Breast epithelium (tissue), 4 donors: ENCODE results near the gene NLGN4X. TPM values are rescaled to one million over a fixed set of nuclear protein-coding genes. Genes with fewer than 3 reads are reported as not detected.
"Not testable (repeated sequence)": the region's sequence is repeated elsewhere in the genome, so short reads cannot be mapped to it uniquely, and the experiment has no call there.

Experiments
- DNase-seq, 2 donors: peaks; one replicate each; pipeline ENCODE4 v3.0.0-alpha.2; 2019; ENCODE audit warnings: low spot score in 2 of 2
- H3K27ac ChIP-seq, 2 donors: fragments of 200-600 bp; sonication (generic) in 1 of 2; one replicate each; pipeline ENCODE4 v1.5.1; 2016 to 2019; ENCODE audit warnings: mild to moderate bottlenecking in 1 of 2
- H3K27me3 ChIP-seq, 2 donors: fragments of 200-600 bp; sonication (generic) in 1 of 2; one replicate each; pipeline versions ENCODE4 v1.5.1 to v1.6.0; 2017 to 2019; ENCODE audit warnings: control low read depth in 1 of 2, mild to moderate bottlenecking in 1 of 2
- H3K36me3 ChIP-seq: fragments of 200-600 bp; one replicate; pipeline ENCODE4 v1.5.1; 2019
- H3K4me1 ChIP-seq, 2 donors: fragments of 200-600 bp; sonication (generic); one replicate each; pipeline ENCODE4 v1.5.1; 2016 to 2019; ENCODE audit warnings: control low read depth in 1 of 2
- H3K4me3 ChIP-seq, 3 donors: fragments of 200-600 bp; sonication (generic); 1 replicate in 2 of 3; 2 replicates in 1 of 3; pipeline ENCODE4 v1.5.1; 2016 to 2019; ENCODE audit warnings: mild to moderate bottlenecking in 3 of 3, moderate library complexity in 2 of 3
- H3K9me3 ChIP-seq, 2 donors: fragments of 200-600 bp; sonication (generic) in 1 of 2; one replicate each; pipeline ENCODE4 v1.5.1; 2016 to 2019; ENCODE audit warnings: control low read depth in 1 of 2
- CTCF ChIP-seq, 3 donors: fragments of 450-650 bp; IDR thresholded peaks; one replicate each; pipeline ENCODE4 v1.5.1; 2016 to 2017; ENCODE audit warnings: antibody characterized with exemption in 3 of 3, mild to moderate bottlenecking in 3 of 3, moderate library complexity in 3 of 3
- POLR2A ChIP-seq: fragments of 450-650 bp; IDR thresholded peaks from one replicate; pipeline ENCODE4 v1.6.1; 2016; ENCODE audit warnings: antibody characterized with exemption, mild to moderate bottlenecking, moderate library complexity
- POLR2AphosphoS5 ChIP-seq, 3 donors: sonication (generic); formaldehyde crosslinking; IDR thresholded peaks; one replicate each; pipeline ENCODE4 v1.6.1; 2017; ENCODE audit warnings: antibody characterized with exemption in 3 of 3
- intact Hi-C: fragments of 100-400 bp; cut with DNase I; formaldehyde crosslinking; loops from one replicate; pipeline ENCODE4 v1.15.1; 2023; ENCODE audit warnings: low total_unique reads
- total RNA-seq, 3 donors: library from RNA; depleted of rRNA; stranded (reverse); fragments of >200 nt; gene quantifications; one replicate each; pipeline ENCODE4 v1.1.0, GENCODE V29; 2016

The NLGN4X gene
- total RNA-seq, 3 donors from 2014 or later: 0.64 to 8.6 (median 2.0) TPM

- Histone ChIP-seq H3K27me3 (no peaks in the 10 kb centered on the region), H3K27ac (no peak overlapping the region), H3K36me3 (no peaks in the 10 kb centered on the region), H3K4me1 (no peaks in the 10 kb centered on the region), H3K4me3 (no peak overlapping the region), H3K9me3 (peaks cover 0 to 10% of the 10 kb centered on the region in 2 donors)
- no peak for TF ChIP-seq POLR2A
- no peak for TF ChIP-seq POLR2AphosphoS5 (IDR thresholded peaks at IDR 0.05)
- TF ChIP-seq CTCF (IDR thresholded peaks at IDR 0.05): no peak
- intact Hi-C loops: no loop called here
- DNase-seq: no peak
Measured at GRCh38 chrX:5916945-5917344, 311.7 kb downstream of the NLGN4X start.

- TF ChIP-seq POLR2A (no peak), POLR2AphosphoS5 (IDR thresholded peaks at IDR 0.05) (no peak), CTCF (IDR thresholded peaks at IDR 0.05) (no peak)
- H3K27me3 ChIP-seq: no peaks in the 10 kb centered on the region
- no peak overlapping the region for H3K27ac ChIP-seq
- peaks cover 0 to 10% of the 10 kb centered on the region in 2 donors for H3K9me3 ChIP-seq
- intact Hi-C loops: no loop called here
- H3K36me3 ChIP-seq: no peaks in the 10 kb centered on the region
- no peak overlapping the region for H3K4me3 ChIP-seq
- H3K4me1 ChIP-seq: no peaks in the 10 kb centered on the region
- DNase-seq: no peak
Measured at GRCh38 chrX:5915783-5916182, 312.9 kb downstream of the NLGN4X start.

GRCh38 chrX:5907207-5907606 lies 321.5 kb downstream of the NLGN4X start:
- Histone ChIP-seq H3K27ac (no peak overlapping the region), H3K9me3 (peaks cover 0 to 2% of the 10 kb centered on the region in 2 donors), H3K27me3 (no peaks in the 10 kb centered on the region), H3K4me1 (no peaks in the 10 kb centered on the region), H3K4me3 (no peak overlapping the region), H3K36me3 (no peaks in the 10 kb centered on the region)
- TF ChIP-seq POLR2AphosphoS5 (IDR thresholded peaks at IDR 0.05) (no peak), POLR2A (no peak), CTCF (IDR thresholded peaks at IDR 0.05) (no peak)
- intact Hi-C loops: no loop called here
- no peak for DNase-seq

- H3K4me3 ChIP-seq, H3K27ac ChIP-seq, H3K9me3 ChIP-seq, H3K36me3 ChIP-seq, H3K4me1 ChIP-seq, intact Hi-C loops, H3K27me3 ChIP-seq, DNase-seq: not testable (repeated sequence)
Measured at GRCh38 chrX:5903586-5904190, 325.0 kb downstream of the NLGN4X start.

GRCh38 chrX:5898463-5898862 lies 330.2 kb downstream of the NLGN4X start:
- Histone ChIP-seq H3K4me1 (no peaks in the 10 kb centered on the region), H3K27me3 (no peaks in the 10 kb centered on the region), H3K9me3 (no peaks in the 10 kb centered on the region), H3K36me3 (no peaks in the 10 kb centered on the region), H3K27ac (no peak overlapping the region), H3K4me3 (no peak overlapping the region)
- TF ChIP-seq CTCF (IDR thresholded peaks at IDR 0.05) (no peak), POLR2AphosphoS5 (IDR thresholded peaks at IDR 0.05) (no peak), POLR2A (no peak)
- DNase-seq: no peak
- intact Hi-C loops: no loop called here

GRCh38 chrX:5891378-5891777 lies 337.3 kb downstream of the NLGN4X start:
- DNase-seq: no peak
- TF ChIP-seq POLR2AphosphoS5 (IDR thresholded peaks at IDR 0.05): no peak
- no peak for TF ChIP-seq CTCF (IDR thresholded peaks at IDR 0.05)
- TF ChIP-seq POLR2A: no peak
- intact Hi-C loops: no loop called here
- Histone ChIP-seq H3K27me3 (no peaks in the 10 kb centered on the region), H3K27ac (no peak overlapping the region), H3K9me3 (no peaks in the 10 kb centered on the region), H3K4me1 (no peaks in the 10 kb centered on the region), H3K36me3 (no peaks in the 10 kb centered on the region), H3K4me3 (no peak overlapping the region)
